Endothelial cell of umbilical vein (primary cell): ENCODE measurements around the gene ZNF366. TPM values are rescaled to one million over a fixed set of nuclear protein-coding genes. Genes with fewer than 3 reads are reported as not detected.

Experiments used
- BruUV-seq: library from RNA; stranded (reverse); fragments of 400-500 nt; replicated peaks from 2 replicates; lab custom pipeline; 2021; lab: Mats Ljungman, UMichigan
- CTCF ChIA-PET: fragments of 300-600, 350-600 bp; sonication (Branson Sonifier 250); formaldehyde crosslinking; loops from one replicate; lab custom pipeline; 2021; ENCODE audit warnings: antibody characterized with exemption, inconsistent platforms; lab: Charles Lee
- POLR2A ChIA-PET: fragments of 300-600, 350-600 bp; sonication (Branson Sonifier 250); formaldehyde crosslinking; loops from one replicate; lab custom pipeline; 2021; ENCODE audit warnings: antibody characterized with exemption, inconsistent platforms; lab: Charles Lee
- DNase-seq: peaks from one replicate; pipeline ENCODE4 v3.0.0-alpha.2; 2011; ENCODE audit warnings: low read depth, low spot score
- FAIRE-seq: peaks from 2 replicates; lab custom pipeline; 2011; peaks lifted over from hg19 to GRCh38; lab: Jason Lieb, UNC
- H2AFZ ChIP-seq: 2 replicates; pipeline ENCODE4 v1.6.0; 2012; ENCODE audit warnings: low read depth, low read length, control low read depth, inconsistent platforms
- H3K27ac ChIP-seq: 2 replicates; pipeline ENCODE4 v1.5.1; 2011; ENCODE audit warnings: low read depth, mild to moderate bottlenecking, control low read depth, low read length, moderate library complexity; ENCODE audit not compliant: insufficient read depth
- H3K27me3 ChIP-seq, 2 experiments: 2 replicates each; pipeline versions ENCODE4 v1.6.0 to v1.6.1; 2011; ENCODE audit warnings: low read length in 2 of 2, mixed read lengths in 1 of 2; ENCODE audit not compliant: control insufficient read depth in 2 of 2, insufficient read depth in 2 of 2
- H3K36me3 ChIP-seq, 2 experiments: 2 replicates in 1 of 2; 3 replicates in 1 of 2; pipeline ENCODE4 v1.5.1; 2011; ENCODE audit warnings: low read length in 2 of 2, mild to moderate bottlenecking in 1 of 2, moderate library complexity in 1 of 2; ENCODE audit not compliant: control insufficient read depth in 2 of 2, insufficient read depth in 2 of 2; ENCODE audit errors: extremely low read depth in 1 of 2
- H3K4me1 ChIP-seq: 3 replicates; pipeline ENCODE4 v1.5.1; 2011; ENCODE audit warnings: mild to moderate bottlenecking, low read length; ENCODE audit not compliant: control insufficient read depth, insufficient read depth; ENCODE audit errors: extremely low read depth
- H3K4me2 ChIP-seq: 2 replicates; pipeline ENCODE4 v1.6.1; 2011; ENCODE audit warnings: low read length, control low read depth, mixed read lengths; ENCODE audit not compliant: insufficient read depth
- H3K4me3 ChIP-seq, 3 experiments: fragments of 200-600 bp in 1 of 3; sonication (generic), shearing (Covaris generic) in 1 of 3; replicated peaks in 1 of 3; 2 replicates each; pipeline ENCODE4 v1.5.1; 2011 to 2016; ENCODE audit warnings: control low read depth in 3 of 3, low read length in 3 of 3, mild to moderate bottlenecking in 2 of 3, inconsistent platforms in 1 of 3, low read depth in 1 of 3, moderate library complexity in 1 of 3; ENCODE audit not compliant: insufficient read depth in 1 of 3
- H3K79me2 ChIP-seq: 2 replicates; pipeline ENCODE4 v1.6.0; 2012; ENCODE audit warnings: low read length, inconsistent platforms; ENCODE audit not compliant: control insufficient read depth, insufficient read depth
- H3K9ac ChIP-seq: replicated peaks from 2 replicates; pipeline ENCODE3; 2011; ENCODE audit warnings: low read length, control low read depth; ENCODE audit not compliant: insufficient read depth; ENCODE audit errors: extremely low read depth
- H3K9me1 ChIP-seq: replicated peaks from 3 replicates; pipeline ENCODE4 v1.6.0; 2011; ENCODE audit warnings: mild to moderate bottlenecking, low read length; ENCODE audit not compliant: control insufficient read depth, insufficient read depth; ENCODE audit errors: extremely low read depth
- H3K9me3 ChIP-seq: replicated peaks from 2 replicates; pipeline ENCODE4 v1.5.1; 2012; ENCODE audit warnings: low read length, inconsistent platforms; ENCODE audit not compliant: control insufficient read depth, insufficient read depth
- H4K20me1 ChIP-seq: replicated peaks from 2 replicates; pipeline ENCODE3; 2011; ENCODE audit warnings: mild to moderate bottlenecking, low read length; ENCODE audit not compliant: control insufficient read depth, insufficient read depth; ENCODE audit errors: extremely low read depth
- CTCF ChIP-seq, 2 donors: IDR thresholded peaks; 1 replicate in 1 of 2; 2 replicates in 1 of 2; pipeline ENCODE4 v1.5.1; 2011; ENCODE audit warnings: low read length in 2 of 2, mild to moderate bottlenecking in 2 of 2, moderate library complexity in 2 of 2, control low read depth in 1 of 2, inconsistent platforms in 1 of 2, low read depth in 1 of 2; ENCODE audit not compliant: insufficient read depth in 1 of 2; ENCODE audit errors: extremely low read depth in 1 of 2
- EZH2 ChIP-seq: IDR thresholded peaks from 2 replicates; pipeline ENCODE4 v1.6.1; 2012; ENCODE audit warnings: borderline replicate concordance, low read depth, mild to moderate bottlenecking, moderate library complexity, low read length, inconsistent platforms; ENCODE audit not compliant: severe bottlenecking
- FOS ChIP-seq: IDR thresholded peaks from 2 replicates; pipeline ENCODE4 v1.6.1; 2011; ENCODE audit warnings: mild to moderate bottlenecking, low read length, moderate library complexity, borderline replicate concordance; ENCODE audit not compliant: insufficient read depth
- GATA2 ChIP-seq: IDR thresholded peaks from 2 replicates; pipeline ENCODE4 v1.7.0; 2011; ENCODE audit warnings: low read depth, mild to moderate bottlenecking, moderate library complexity, mixed read lengths, low read length; ENCODE audit not compliant: insufficient read length, insufficient read depth
- MYC ChIP-seq: IDR thresholded peaks from one replicate; pipeline ENCODE4 v1.6.1; 2011; ENCODE audit warnings: mild to moderate bottlenecking, low read depth, low read length
- POLR2A ChIP-seq: IDR thresholded peaks from 2 replicates; pipeline ENCODE4 v1.6.1; 2012; ENCODE audit warnings: low read depth, mild to moderate bottlenecking, control low read depth, low read length
- POLR2AphosphoS5 ChIP-seq: IDR thresholded peaks from 2 replicates; pipeline ENCODE4 v1.6.1; 2012; ENCODE audit warnings: low read depth, mild to moderate bottlenecking, control low read depth, low read length, moderate library complexity; ENCODE audit not compliant: insufficient read depth
- dilution Hi-C: fragments of 300-500 bp; cut with MboI; formaldehyde crosslinking; loops from one replicate; pipeline ENCODE4 v1.15.0; 2019; ENCODE audit warnings: low sequenced_read_pairs; ENCODE audit not compliant: extremely low pct_ligation_motif_present
- intact Hi-C: fragments of 100-400 bp; cut with micrococcal nuclease; formaldehyde crosslinking; loops from one replicate; pipeline ENCODE4 v1.10.0; 2022
- polyA plus RNA-seq, 4 experiments: library from polyadenylated mRNA; depleted of rRNA in 3 of 4; stranded (reverse) in 3 of 4; unstranded in 1 of 4; fragments of >200 nt; gene quantifications; 2 replicates each; pipeline versions ENCODE4 v1.2.1 to v1.2.3, GENCODE V29; 2011 to 2012; ENCODE audit warnings: missing spikeins in 1 of 4
- total RNA-seq: library from RNA; stranded (reverse); gene quantifications from 2 replicates; pipeline ENCODE4 v1.2.3, GENCODE V29; 2021
- TF ChIP-seq, protein P1 (sequence below): IDR thresholded peaks from 2 replicates; pipeline ENCODE4 v1.6.1; 2011; ENCODE audit not compliant: insufficient read depth, insufficient read length

ZNF366 gene
- total and polyA plus RNA-seq, 2 donors (not counting 3 experiments of a cell fraction or from before 2014, with no cell fraction given) = 1.3 to 4.1 TPM

DNA sequence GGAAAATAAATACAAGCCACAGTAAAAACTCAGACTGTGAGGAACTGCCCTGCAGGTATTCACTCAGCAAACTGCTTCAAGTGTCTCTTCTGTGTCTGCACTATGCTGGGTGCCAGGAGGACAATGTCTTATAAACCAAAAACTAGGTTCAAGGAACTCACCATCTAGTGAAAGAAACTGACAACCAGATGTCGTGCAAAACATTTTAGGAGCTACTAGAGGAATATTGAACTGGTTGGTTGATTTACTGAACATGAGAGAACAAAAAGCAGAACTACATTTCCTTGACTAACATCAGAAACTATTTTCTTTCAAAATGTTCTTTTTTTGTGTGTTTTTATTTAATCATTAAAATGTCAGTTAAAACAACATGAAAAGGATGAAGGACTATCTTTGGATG, 35.2 kb downstream of the ZNF366 start:
- no peak overlapping the region for H3K4me2 ChIP-seq
- H3K36me3 ChIP-seq = no peaks in the 10 kb centered on the region
- no peaks in the 10 kb centered on the region for H3K9me1 ChIP-seq
- no peak overlapping the region for H3K27ac ChIP-seq
- BruUV-seq = no TSS peak
- TF ChIP-seq, protein P1, sequence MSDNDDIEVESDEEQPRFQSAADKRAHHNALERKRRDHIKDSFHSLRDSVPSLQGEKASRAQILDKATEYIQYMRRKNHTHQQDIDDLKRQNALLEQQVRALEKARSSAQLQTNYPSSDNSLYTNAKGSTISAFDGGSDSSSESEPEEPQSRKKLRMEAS = no peak
- TF ChIP-seq EZH2 = no peak
- no peak for TF ChIP-seq GATA2
- TF ChIP-seq POLR2AphosphoS5 = no peak
- TF ChIP-seq MYC = no peak
- no peak for TF ChIP-seq POLR2A
- no peak for TF ChIP-seq FOS
- TF ChIP-seq CTCF (IDR thresholded peaks at IDR 0.05; ENCODE audit: extremely low read depth in 1 of 2, insufficient read depth in 1 of 2, low read depth in 1 of 2, low read length in 2 of 2) = no peak
- no peaks in the 10 kb centered on the region for H3K27me3 ChIP-seq
- POLR2A ChIA-PET = no interaction called here
- H3K4me1 ChIP-seq = peaks cover 29% of the 10 kb centered on the region
- CTCF ChIA-PET = interaction anchor here (1.5 to 1.9 kb wide), 2 partner anchors 18 to 106 kb away, joined by 3 to 4 read pairs; no protein-coding TSS in a partner anchor
- DNase-seq = no peak
- no peaks in the 10 kb centered on the region for H3K79me2 ChIP-seq
- H3K9me3 ChIP-seq = no peaks in the 10 kb centered on the region
- FAIRE-seq = no peak
- no peaks in the 10 kb centered on the region for H4K20me1 ChIP-seq
- no peak overlapping the region for H3K9ac ChIP-seq
- intact Hi-C loops = no loop called here
- dilution Hi-C loops = no loop called here
- no peak overlapping the region for H3K4me3 ChIP-seq
- H2AFZ ChIP-seq = no peak overlapping the region
